ENCODE results near the gene TAS2R14. TPM values are rescaled to one million over a fixed set of nuclear protein-coding genes. Genes with fewer than 3 reads are reported as not detected.

The TAS2R14 gene
- total RNA-seq, 1 donor from 2014 or later: 1.2 TPM

- ATAC-seq (no peak), DNase-seq (no peak)
- Histone ChIP-seq H3K36me3 (no peaks in the 10 kb centered on the region), H3K27ac (no peak overlapping the region), H3K27me3 (ENCODE audit: low read depth) (no peaks in the 10 kb centered on the region), H3K4me3 (no peak overlapping the region), H3K9me3 (no peaks in the 10 kb centered on the region), H3K4me1 (no peaks in the 10 kb centered on the region)
- no peak for TF ChIP-seq CTCF (IDR thresholded peaks at IDR 0.05)
- intact Hi-C loops (cut with DNase I): no loop called here
Observed at GRCh38 chr12:10940389-10940788, 1.3 kb upstream of the TAS2R14 start.

GRCh38 chr12:10936506-10936905, 2.6 kb downstream of the TAS2R14 start:
- ATAC-seq: no peak
- H3K4me3 ChIP-seq: no peak overlapping the region
- DNase-seq: no peak
- TF ChIP-seq CTCF (IDR thresholded peaks at IDR 0.05): no peak
- H3K36me3 ChIP-seq: no peaks in the 10 kb centered on the region
- H3K9me3 ChIP-seq: no peaks in the 10 kb centered on the region
- no peaks in the 10 kb centered on the region for H3K4me1 ChIP-seq
- no peaks in the 10 kb centered on the region for H3K27me3 ChIP-seq (ENCODE audit: low read depth)
- H3K27ac ChIP-seq: no peak overlapping the region
- intact Hi-C loops (cut with DNase I): no loop called here

- no peak for ATAC-seq
- intact Hi-C loops (cut with DNase I): no loop called here
- H3K9me3 ChIP-seq: no peaks in the 10 kb centered on the region
- no peak for DNase-seq
- no peaks in the 10 kb centered on the region for H3K36me3 ChIP-seq
- H3K27ac ChIP-seq: no peak within 1 kb of the TSS
- H3K4me1 ChIP-seq: no peaks in the 10 kb centered on the region
- TF ChIP-seq CTCF (IDR thresholded peaks at IDR 0.05): no peak
- no peaks in the 10 kb centered on the region for H3K27me3 ChIP-seq (ENCODE audit: low read depth)
- H3K4me3 ChIP-seq: no peak within 1 kb of the TSS
Observed at GRCh38 chr12:10928746-10929286, 10.2 kb downstream of the TAS2R14 start, which contains the start of gene PRH2. Gene PRH2 (plus strand): TSS chr12:10929236. CDS start chr12:10929274, 38 bp downstream.

- ATAC-seq: no peak
- Histone ChIP-seq H3K9me3 (no peaks in the 10 kb centered on the region), H3K4me1 (no peaks in the 10 kb centered on the region), H3K36me3 (no peaks in the 10 kb centered on the region), H3K27ac (no peak overlapping the region), H3K27me3 (ENCODE audit: low read depth) (no peaks in the 10 kb centered on the region), H3K4me3 (no peak overlapping the region)
- intact Hi-C loops (cut with DNase I): no loop called here
- no peak for TF ChIP-seq CTCF (IDR thresholded peaks at IDR 0.05)
- no peak for DNase-seq
Observed at GRCh38 chr12:10926269-10926668, 12.8 kb downstream of the TAS2R14 start.

GRCh38 chr12:10919809-10920208, 19.3 kb downstream of the TAS2R14 start:
- Histone ChIP-seq H3K27ac (no peak overlapping the region), H3K36me3 (no peaks in the 10 kb centered on the region), H3K9me3 (no peaks in the 10 kb centered on the region), H3K4me3 (no peak overlapping the region), H3K4me1 (no peaks in the 10 kb centered on the region), H3K27me3 (ENCODE audit: low read depth) (no peaks in the 10 kb centered on the region)
- DNase-seq: no peak
- no peak for TF ChIP-seq CTCF (IDR thresholded peaks at IDR 0.05)
- ATAC-seq: no peak
- intact Hi-C loops (cut with DNase I): no loop called here
